ENCODE measurements around the gene MYT1. TPM values are rescaled to one million over a fixed set of nuclear protein-coding genes. Genes with fewer than 3 reads are reported as not detected.

The MYT1 gene
- total and polyA plus RNA-seq, 2 of the 13 experiments (the other 11 are each of a cell fraction or from before 2014, with no cell fraction given): 0.58 to 2.5 TPM

- TF ChIP-seq ZFP91 (CRISPR knock-in tag; IDR thresholded peaks at IDR 0.05; ENCODE audit: borderline replicate concordance) (peak; percentile 37; the same call in 1 of the 2 replicates), STAT5B (CRISPR knock-in tag; IDR thresholded peaks at IDR 0.05) (no peak), ZNF615 (CRISPR knock-in tag; IDR thresholded peaks at IDR 0.05; ENCODE audit: borderline replicate concordance) (no peak), THAP9 (CRISPR knock-in tag; IDR thresholded peaks at IDR 0.05; ENCODE audit: borderline replicate concordance) (no peak), ZNF652 (CRISPR knock-in tag; IDR thresholded peaks at IDR 0.05; ENCODE audit: borderline replicate concordance, low read depth) (no peak), RFX1 (IDR thresholded peaks at IDR 0.05) (no peak), GLI4 (CRISPR knock-in tag; IDR thresholded peaks at IDR 0.05; ENCODE audit: borderline replicate concordance) (peak; percentile 85), ZNF136 (CRISPR knock-in tag; IDR thresholded peaks at IDR 0.05; ENCODE audit: low read depth) (peak; percentile 84; the same call in 1 of the 2 replicates), ZNF629 (CRISPR knock-in tag; conservative IDR thresholded peaks at IDR 0.05) (no peak), SAFB2 (CRISPR knock-in tag; IDR thresholded peaks at IDR 0.05; ENCODE audit: borderline replicate concordance, low read depth) (no peak), NAIF1 (CRISPR knock-in tag; IDR thresholded peaks at IDR 0.05; ENCODE audit: borderline replicate concordance) (no peak), ZNF713 (CRISPR knock-in tag; IDR thresholded peaks at IDR 0.05) (0 out of 2 replicates have a peak, but pooled peaks have one; percentile 9), ZNF678 (CRISPR knock-in tag; IDR thresholded peaks at IDR 0.05) (peak; percentile 40; the same call in 1 of the 2 replicates), CBX2 (IDR thresholded peaks at IDR 0.05; ENCODE audit: low read depth, low read length) (no peak), CBX2 (CRISPR knock-in tag; IDR thresholded peaks at IDR 0.05; ENCODE audit: low read depth) (no peak), NFKB2 (CRISPR knock-in tag; IDR thresholded peaks at IDR 0.05; ENCODE audit: borderline replicate concordance) (0 out of 2 replicates have a peak, but pooled peaks have one; percentile 65), ZNF180 (CRISPR knock-in tag; IDR thresholded peaks at IDR 0.05; ENCODE audit: borderline replicate concordance, low read depth) (no peak)
- TF ChIP-seq, protein P1, sequence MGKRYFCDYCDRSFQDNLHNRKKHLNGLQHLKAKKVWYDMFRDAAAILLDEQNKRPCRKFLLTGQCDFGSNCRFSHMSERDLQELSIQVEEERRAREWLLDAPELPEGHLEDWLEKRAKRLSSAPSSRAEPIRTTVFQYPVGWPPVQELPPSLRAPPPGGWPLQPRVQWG (CRISPR knock-in tag; IDR thresholded peaks at IDR 0.05; ENCODE audit: borderline replicate concordance, low read depth): no peak
- TF ChIP-seq, protein P2, sequence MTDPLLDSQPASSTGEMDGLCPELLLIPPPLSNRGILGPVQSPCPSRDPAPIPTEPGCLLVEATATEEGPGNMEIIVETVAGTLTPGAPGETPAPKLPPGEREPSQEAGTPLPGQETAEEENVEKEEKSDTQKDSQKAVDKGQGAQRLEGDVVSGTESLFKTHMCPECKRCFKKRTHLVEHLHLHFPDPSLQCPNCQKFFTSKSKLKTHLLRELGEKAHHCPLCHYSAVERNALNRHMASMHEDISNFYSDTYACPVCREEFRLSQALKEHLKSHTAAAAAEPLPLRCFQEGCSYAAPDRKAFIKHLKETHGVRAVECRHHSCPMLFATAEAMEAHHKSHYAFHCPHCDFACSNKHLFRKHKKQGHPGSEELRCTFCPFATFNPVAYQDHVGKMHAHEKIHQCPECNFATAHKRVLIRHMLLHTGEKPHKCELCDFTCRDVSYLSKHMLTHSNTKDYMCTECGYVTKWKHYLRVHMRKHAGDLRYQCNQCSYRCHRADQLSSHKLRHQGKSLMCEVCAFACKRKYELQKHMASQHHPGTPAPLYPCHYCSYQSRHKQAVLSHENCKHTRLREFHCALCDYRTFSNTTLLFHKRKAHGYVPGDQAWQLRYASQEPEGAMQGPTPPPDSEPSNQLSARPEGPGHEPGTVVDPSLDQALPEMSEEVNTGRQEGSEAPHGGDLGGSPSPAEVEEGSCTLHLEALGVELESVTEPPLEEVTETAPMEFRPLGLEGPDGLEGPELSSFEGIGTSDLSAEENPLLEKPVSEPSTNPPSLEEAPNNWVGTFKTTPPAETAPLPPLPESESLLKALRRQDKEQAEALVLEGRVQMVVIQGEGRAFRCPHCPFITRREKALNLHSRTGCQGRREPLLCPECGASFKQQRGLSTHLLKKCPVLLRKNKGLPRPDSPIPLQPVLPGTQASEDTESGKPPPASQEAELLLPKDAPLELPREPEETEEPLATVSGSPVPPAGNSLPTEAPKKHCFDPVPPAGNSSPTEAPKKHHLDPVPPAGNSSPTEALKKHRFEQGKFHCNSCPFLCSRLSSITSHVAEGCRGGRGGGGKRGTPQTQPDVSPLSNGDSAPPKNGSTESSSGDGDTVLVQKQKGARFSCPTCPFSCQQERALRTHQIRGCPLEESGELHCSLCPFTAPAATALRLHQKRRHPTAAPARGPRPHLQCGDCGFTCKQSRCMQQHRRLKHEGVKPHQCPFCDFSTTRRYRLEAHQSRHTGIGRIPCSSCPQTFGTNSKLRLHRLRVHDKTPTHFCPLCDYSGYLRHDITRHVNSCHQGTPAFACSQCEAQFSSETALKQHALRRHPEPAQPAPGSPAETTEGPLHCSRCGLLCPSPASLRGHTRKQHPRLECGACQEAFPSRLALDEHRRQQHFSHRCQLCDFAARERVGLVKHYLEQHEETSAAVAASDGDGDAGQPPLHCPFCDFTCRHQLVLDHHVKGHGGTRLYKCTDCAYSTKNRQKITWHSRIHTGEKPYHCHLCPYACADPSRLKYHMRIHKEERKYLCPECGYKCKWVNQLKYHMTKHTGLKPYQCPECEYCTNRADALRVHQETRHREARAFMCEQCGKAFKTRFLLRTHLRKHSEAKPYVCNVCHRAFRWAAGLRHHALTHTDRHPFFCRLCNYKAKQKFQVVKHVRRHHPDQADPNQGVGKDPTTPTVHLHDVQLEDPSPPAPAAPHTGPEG (CRISPR knock-in tag; IDR thresholded peaks at IDR 0.05): no peak
These were observed 74.0 kb downstream of the MYT1 start (continued) for GRCh38 chr20:64238115-64238825.

All from HepG2 (cell line).